DMS53 (cell line): ENCODE results near the gene ATP13A3.
A peak's percentile ranks its signal among the peaks of the same experiment; 100 is the strongest.

Source experiments
- DNase-seq: peaks from one replicate; lab custom pipeline; 2025; lab: John Stamatoyannopoulos, UW

Gene ATP13A3

DNA sequence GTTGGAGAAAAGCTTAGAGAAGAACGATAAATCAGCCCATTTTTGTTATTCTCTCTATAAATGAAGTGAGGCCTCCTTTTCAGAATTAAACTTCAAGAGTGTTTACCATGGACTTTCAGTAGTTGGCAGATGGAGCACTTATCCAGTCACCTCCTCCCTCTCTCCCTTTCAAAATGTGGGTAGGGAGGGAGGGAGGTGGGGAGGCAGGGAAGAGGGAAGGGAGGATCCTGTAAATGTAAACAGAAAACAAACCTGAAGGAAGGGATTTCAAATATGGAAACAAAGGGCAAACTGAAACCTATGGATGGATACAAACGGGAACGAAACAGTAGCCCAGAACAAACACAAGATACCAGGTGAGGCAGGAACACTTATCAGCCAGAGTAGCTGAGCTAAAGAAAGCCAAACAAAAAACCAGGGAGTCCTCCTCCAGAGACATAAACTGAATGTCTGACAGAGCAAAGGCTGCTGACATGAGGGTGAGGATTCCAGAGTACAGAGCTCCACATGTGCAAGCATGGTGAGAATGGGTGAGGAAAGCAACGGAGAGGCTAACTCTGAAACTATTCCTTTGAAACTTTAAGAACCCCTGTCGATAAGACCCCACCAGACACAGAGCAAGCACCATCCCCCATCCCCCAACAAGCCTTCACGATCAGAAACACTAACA is 46.8 kb downstream of the ATP13A3 start:
- peak; percentile 90 for DNase-seq

DNA sequence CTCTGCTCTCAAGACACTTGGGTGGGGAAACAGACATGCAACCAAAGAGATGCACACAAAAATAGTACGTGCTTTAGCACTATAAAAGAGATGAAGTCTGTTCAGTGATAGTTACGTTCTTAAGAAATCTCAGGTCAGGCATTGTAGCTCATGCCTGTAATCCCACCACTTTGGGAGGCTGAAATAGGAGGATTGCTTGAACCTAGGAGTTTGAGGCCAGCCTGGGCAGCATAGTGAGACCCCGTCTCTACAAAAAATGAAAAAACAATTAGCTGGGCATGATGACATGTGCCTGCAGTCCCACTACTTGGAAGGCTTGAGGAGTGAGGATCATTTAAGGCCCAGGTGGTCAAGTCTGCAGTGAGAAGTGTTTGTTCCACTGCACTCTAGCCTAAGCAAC is 52.3 kb downstream of the ATP13A3 start:
- DNase-seq, result no peak

DNA sequence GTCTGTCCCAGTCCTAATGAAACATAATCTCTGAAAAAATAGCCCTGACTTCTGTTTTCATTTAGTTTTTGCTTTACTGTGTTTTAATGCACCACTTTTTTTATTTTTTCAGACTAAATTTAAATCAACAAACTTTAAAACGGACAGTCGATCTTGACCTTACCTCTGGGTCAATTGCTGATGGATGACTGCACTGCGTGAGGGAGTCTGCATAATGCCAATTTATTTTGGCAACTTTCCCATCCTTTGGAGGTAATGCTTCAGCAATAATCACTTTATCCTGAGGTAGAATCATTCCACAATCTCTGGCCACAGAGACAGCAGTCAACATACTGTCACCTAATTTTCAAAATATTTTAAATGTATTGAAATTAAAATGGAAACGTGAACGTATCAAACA is 55.2 kb downstream of the ATP13A3 start:
- DNase-seq, result no peak

DNA sequence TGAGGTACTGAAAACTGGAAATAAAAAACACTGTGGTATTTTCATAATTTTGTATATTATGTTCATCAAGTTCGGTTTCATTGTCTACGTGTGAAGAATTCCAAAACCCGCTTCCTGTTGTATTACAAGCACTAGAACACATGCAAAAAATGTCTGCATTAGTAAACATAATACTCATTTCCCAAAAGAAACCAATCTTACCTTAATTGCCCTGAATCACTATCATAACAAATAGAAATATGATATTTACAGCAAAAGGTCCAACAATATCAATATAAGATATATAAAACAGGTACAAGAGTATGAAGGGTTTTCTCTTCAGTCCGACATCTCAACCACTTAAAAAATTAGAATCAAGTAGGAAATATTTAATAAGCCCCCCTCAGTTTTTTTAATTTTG is 61.4 kb downstream of the ATP13A3 start:
- DNase-seq, result no peak

DNA sequence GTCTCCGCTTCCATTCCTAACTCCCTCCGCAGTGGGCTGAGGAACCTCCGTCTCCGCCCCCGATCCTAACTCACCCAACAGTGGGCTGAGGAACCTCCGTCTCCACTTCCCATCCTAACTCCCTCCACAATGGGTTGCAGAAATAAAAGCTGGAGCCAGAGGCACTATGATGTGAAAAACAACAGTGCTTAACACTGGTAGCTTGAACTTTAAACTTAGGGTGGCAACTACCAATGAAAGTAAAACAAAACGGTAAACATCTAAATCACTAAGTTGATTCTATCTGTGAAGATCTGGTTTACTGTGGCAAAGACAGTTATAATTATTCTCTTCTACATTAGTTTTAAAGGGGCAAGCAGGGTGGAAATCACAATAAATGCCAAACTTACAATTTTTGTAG is 61.8 kb downstream of the ATP13A3 start:
- no peak for DNase-seq

DNA sequence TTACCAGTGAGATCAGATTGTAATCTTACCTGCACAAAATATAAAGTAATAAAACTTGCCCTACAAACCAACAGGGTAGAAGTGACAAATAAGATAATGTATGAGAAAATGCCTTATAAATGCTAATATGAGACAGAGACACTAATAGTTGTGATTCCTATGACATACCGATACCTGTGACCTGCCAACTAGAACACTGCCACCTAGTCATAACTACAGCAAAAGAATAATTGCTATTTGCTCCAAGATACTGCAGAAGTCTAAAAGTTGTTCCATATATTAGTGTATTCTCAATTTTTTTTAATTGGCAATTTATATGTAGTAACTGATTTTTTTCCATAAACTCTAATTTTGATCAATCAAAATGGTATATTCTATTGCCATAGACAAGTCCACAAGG is 62.4 kb downstream of the ATP13A3 start:
- DNase-seq, result no peak

DNA sequence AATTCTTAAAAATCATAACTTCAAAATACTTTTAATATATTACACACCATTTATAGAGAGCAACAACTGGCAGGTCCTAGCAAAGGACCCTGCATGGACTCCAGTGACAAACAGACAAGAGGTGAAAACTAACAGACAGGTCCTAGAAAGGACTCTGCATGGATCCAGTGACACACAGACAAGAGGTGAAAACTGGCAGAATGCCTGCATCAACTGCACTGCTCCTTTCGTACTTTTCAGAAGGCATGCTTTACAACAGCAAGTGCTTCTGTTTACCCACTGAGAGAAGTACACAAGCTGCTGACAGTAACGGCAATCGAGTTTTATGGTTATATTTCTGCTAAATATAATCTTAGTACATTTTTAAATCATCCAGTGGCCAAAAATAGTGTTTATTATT is 63.5 kb downstream of the ATP13A3 start:
- peak; percentile 60 for DNase-seq

DNA sequence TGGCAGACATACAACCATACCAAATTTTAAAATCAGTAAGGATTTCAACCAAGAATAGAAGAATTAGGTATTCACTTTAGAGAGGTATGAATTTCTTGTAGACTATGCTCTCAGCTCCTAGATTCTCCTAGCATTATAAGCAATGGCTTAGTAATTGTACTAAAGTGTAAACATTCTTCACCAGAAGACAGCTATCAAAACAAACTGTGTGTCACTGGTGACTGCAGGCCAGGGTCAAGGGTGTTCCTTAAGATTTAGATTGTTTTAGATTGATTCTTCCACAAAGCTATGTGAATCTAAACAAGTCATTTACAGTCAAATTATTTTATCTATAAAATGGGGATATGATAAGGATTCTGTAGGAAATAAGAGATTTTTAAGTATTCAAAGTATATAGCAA is 64.6 kb downstream of the ATP13A3 start:
- no peak for DNase-seq

DNA sequence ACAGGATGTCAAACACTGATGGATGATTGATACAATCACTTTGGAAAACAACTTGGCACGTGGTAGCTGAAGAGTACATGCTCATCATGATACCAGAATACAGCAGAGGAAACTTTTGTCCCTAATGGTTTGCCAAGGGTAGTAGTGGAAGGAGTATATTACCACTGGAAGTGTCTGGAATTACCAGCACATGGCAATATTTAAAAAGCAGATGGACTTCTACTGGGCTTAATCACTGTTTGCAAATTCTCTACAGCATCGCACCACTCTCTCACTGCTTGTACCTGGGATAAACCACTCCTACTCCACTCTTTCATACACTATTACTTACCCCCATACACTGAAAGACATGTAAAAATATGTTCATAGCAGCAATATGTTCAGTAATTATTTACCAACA is 68.1 kb downstream of the ATP13A3 start:
- DNase-seq, result no peak

DNA sequence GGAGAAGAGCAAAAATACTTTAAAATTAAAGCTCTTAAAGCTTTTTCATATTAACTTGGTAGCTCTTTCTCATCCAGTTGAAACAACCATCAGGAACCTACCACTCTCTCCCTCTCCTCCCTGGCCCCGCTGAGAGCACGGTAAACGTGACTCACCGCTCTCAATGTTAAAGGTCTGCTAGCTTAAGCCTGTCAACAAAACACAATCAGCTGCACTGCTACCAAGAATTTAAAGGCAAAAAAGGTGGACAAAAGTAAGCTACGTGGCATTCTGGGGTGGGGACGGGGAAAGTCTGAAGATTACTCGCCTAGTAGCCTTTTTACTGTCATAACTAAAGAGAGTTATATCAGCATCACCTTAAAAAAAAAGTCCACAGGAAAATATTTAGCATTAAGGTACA is 79.4 kb downstream of the ATP13A3 start:
- DNase-seq, result peak; percentile 81

DNA sequence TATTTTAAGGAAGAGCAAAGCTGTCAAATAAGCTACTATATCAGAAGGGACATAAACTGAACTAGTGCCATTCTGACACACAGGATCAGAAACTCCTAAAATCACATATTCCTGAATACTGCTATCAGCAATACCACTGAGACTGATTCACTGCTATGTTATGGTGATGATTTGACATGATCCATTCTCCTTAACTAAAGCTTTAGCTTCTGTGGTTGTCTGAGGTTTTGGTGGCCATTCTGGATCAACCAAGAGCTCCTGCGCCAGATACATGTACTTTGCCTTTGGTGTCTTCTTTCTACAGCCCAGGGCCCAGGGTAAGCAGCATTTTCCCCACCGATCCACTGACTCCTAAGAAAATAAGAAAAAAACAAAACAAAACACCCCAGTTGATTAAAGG is 81.0 kb downstream of the ATP13A3 start:
- DNase-seq, result no peak

DNA sequence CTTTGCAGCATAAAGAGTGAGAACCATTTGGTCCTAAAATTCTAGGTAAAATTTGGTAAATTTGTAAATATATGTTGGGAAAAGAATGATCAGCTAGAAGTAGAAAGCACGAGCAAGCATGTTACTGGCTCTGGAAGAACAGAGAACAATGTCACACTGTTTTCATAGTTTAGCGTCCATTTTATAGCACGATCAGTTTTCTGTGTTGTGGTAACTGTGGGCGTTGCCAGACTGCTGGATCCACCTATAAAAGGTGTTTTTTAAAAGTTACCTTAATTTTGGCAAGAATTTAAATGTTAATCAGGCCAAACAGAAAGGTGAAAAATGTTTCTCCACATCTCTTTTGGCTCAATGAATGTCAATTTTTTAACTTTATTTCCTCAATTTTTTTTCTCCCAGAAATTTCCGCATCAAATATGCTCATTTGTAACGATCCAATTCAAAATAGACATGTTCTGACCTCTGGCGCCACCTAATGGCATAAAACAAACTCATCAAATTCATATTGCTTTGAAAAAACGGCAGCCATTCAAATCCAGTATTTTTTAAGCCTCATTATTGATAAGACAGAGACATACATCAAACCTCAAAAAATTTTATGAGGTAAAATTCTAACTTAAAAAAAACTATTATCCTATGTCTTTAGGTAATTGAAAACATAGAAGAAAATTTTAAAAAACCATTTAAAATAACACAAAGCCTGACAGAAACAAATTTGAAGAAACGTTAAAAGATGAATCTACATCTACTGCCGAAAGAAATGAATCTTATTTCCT is 82.2 kb downstream of the ATP13A3 start:
- DNase-seq, result peak; percentile 78

DNA sequence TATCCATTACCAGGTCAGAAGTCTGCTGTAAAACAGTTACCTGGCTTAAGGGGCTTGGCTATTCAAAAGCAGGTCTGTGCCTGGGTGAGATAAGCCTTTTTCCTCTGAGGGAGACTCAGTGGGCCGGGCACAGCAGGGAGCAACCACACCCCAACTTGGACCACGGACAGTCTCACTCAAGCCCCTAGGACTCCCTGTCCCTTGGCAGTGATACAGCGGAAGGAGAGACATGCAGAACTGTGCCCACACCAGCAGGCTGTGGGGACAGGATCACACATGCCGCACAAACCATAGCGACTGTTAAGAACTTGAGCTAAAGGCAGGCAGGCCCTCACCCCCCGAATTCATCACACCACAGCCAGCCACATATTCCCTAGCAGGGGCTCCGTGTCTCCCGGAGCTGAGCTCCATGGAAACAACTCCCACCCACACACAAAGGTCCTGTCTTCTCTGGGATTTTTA is 84.9 kb downstream of the ATP13A3 start:
- DNase-seq, result no peak

DNA sequence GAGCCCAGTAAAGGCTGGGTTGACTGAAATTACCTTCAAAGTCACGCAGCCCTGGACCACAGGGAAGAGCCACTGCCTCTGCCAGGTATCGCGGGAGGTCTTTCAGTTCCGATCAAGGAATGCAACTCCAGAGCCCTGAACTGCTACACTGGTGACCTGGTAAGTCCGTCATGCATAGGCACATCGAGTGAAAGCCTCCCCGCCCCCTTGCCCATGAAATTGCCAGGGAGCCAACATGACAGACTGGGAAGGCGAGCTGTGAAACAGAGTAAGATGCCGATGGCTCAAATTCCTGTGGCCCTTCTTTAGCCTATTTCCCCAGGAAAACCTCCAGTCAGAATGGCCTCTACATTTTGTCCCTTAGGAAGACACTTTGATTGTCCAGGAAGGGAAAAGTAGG is 85.5 kb downstream of the ATP13A3 start:
- DNase-seq, result peak; percentile 24

DNA sequence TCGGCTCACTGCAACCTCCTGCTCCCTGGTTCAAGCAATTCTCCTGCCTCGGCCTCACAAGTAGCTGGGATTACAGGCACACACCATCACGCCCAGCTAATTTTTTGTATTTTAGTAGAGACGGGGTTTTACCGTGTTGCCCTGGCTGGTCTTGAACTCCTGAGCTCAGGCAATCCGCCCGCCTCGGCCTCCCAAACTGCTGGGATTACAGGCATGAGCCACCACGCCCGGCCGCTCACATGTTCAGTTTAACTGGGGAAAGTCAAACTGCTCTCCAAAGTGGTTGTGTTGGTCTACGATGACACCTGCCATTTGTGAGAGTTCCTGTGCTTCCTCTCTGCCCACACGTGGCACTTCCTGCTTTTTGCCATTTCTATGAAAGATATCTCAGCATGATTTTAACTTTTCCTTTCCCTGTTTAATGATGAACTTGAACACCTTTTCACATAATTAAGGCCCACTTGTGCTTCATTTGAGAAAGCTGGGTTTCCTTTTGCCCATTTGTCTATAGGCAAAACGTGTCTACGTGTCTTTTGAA is 86.9 kb downstream of the ATP13A3 start:
- peak; percentile 63 for DNase-seq

DNA sequence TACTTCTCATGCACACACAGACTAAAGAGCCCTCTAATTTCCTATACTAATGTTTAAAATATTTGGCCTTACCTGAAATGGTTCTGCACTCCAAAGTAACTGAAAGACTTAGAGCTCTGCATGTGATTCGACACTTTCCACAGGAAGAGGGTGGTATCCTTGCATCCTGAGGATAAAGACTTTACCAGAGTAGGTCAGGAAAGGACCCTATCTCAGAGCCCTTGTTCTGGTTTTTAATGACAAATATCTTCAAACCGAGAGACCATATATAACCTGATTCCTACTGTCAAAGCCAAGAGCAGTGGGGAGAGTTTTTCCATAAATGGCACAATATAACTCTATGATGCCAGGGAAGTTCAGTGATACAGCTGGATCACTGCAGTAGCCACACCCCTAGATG is 87.6 kb downstream of the ATP13A3 start, which contains the start of gene GP5:
TSS of gene GP5 (minus strand) at position 101 of the 400 bp plus-strand sequence. CDS start 984 bp downstream, outside the sequence.
- DNase-seq, result no peak

DNA sequence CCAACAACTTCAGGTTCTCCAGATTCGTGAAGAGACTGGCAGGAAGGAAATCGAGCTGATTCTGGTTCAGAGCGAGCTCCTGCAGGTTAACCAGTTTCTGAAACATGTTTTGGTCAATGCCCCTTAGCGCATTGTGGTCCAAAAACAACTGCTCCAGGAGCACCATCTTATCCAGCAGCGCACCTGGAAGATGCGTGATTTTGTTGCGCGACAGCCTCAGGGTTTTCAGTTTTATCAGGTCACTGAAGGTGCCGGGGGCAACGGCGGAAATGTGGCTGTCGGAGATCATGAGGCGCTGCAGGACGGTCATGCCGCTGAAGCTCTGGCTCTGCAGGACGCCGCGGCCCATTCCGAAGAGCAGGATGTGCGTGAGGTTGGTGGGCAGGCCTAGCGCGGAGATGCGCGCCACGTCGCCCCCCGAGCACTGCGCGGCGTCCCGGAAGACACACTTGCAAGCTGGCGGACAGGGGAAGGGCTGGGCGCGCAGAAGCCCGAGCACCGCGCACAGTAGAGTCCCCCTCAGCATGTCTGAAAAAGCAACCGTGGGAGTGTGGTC is 89.0 kb downstream of the ATP13A3 start:
- DNase-seq, result peak; percentile 37

DNA sequence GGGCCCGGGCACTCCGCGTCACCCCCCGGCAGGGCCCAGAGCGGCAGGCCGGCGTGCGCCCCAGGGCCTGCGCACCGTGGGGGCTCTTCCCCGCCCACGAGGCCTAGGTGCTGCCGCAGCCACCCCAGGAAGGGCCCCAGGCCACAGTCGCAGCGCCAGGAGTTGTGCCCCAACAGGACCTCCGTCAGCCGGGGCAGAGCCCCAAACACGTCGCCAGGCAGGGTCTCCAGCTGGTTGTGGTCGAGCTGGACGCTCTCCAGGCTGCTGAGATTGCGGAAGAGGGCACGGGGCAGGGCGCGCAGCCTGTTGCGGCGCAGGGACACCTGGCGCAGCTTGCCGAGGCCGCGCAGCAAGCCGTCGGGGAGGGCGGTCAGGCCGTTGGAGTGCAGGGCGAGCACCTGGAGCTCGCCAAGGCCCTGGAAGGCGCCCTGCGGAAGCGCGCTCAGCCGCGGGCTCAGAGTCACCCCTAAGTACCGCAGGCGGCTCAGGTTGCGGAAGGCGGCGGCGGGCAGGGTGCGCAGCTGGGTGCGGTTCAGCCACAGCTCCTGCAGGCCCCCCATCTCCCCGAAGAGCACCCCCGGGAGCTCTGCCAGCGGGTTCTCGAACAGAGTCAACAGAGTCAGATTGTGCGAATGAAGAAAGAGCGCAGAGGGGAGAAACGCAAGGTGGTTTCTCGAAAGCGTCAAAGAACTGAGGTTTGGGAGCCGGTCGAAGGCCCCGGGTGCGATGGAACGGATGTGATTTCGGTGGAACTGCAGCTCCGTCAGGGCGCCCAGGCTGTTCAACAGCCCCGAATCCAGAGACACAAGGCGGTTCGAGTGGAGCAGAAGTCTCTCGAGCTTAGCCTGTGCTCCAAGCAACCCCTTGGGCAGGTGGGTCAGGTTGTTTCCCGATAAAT is 89.7 kb downstream of the ATP13A3 start:
- DNase-seq, result peak; percentile 72

DNA sequence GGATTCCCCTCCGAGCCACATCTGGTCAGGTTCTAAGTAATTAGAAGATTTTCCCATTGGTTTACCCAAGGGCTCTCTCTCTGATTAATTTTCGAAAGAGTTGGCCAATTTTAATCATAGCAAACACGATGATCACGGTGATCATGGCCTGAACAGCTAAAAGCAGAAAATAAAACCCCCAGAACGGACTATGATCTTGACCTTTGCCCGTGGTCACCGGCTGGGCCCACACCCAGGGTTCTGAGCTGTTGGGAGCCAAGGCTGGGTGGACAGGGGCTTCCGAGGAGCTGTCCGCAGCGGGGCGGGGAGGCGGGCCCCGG is 90.3 kb downstream of the ATP13A3 start:
- no peak for DNase-seq

DNA sequence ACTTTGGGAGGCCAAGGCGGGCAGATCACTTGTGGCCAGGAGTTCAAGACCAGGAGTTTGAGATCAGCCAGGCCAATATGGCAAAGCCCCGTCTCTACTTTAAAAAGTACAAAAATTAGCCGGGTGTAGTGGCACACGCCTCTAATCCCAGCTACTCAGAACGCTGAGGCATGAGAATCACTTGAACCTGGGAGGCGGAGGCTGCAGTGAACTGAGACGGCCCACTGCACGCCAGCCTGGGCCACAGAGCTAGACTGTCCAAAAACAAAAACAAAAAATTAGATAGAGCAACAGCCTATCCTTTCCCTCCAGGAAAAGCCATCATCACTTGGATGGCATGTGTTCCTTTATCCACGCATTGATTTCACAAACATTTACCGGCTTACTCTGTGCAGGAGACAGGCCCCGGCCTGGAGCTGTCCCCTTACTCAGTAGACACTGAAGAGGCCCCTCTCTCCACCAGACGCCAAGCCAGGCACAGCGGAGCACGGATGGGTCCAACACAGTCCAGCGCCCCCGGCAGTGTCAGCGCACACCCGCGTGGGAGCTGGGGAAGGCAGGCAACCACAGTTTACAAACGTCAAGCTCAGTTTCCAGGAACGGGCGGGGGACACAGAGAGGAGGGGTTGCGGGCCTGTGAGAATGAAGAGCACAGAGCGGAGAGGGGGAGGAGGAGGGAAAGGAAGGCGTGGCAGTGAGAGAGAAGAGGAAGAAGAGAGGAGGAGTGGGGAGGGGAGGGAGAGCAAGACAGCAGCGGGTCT is 90.8 kb downstream of the ATP13A3 start:
- no peak for DNase-seq

DNA sequence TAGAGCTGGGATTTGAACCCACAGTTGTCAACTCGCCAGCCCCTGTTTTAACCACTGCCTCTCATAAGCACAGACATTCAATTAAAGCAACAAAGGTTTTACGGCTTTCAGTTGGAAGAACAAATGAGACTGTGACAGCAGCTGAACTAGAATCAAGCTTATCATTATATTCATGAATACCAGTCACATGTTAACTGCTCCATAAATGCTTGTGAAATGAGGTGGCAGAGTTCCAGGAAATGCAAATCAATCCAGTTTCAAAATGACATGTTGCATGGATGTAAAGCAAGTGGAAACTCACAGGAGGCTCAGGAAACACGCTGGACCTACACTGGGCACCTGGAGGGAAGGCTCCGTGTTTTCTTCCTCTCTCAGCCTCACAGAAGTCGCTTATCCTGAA is 91.6 kb downstream of the ATP13A3 start:
- DNase-seq, result peak; percentile 11
